Endodermal cell (in vitro differentiated cells): Measurements from ENCODE around the gene GGA1. TPM values are rescaled to one million over a fixed set of nuclear protein-coding genes. Genes with fewer than 3 reads are reported as not detected.

ENCODE experiments used
- DNase-seq: peaks from one replicate; pipeline ENCODE4 v3.0.0-alpha.2; 2017
- H3K27ac ChIP-seq: 2 replicates; pipeline ENCODE4 v1.5.1; 2013; ENCODE audit warnings: mild to moderate bottlenecking, low read depth, low read length, moderate library complexity
- H3K27me3 ChIP-seq: 2 replicates; pipeline ENCODE4 v1.6.1; 2013; ENCODE audit warnings: mild to moderate bottlenecking, low read length, moderate library complexity; ENCODE audit not compliant: insufficient read depth, control insufficient read depth, poor library complexity, severe bottlenecking
- H3K36me3 ChIP-seq: 2 replicates; pipeline ENCODE4 v1.7.0; 2013; ENCODE audit warnings: mild to moderate bottlenecking, low read length, moderate library complexity; ENCODE audit not compliant: control insufficient read depth, insufficient read depth
- H3K4me1 ChIP-seq: one replicate; pipeline ENCODE4 v1.7.0; 2013; ENCODE audit warnings: low read length; ENCODE audit not compliant: control insufficient read depth, insufficient read depth
- H3K4me3 ChIP-seq: 2 replicates; pipeline ENCODE4 v1.5.1; 2013; ENCODE audit warnings: mild to moderate bottlenecking, low read length, moderate library complexity
- H3K9ac ChIP-seq: 2 replicates; pipeline ENCODE4 v1.6.1; 2013; ENCODE audit warnings: mild to moderate bottlenecking, low read length, moderate library complexity; ENCODE audit not compliant: poor library complexity, severe bottlenecking; ENCODE audit errors: extremely low read depth
- H3K9me3 ChIP-seq: 2 replicates; pipeline ENCODE4 v1.6.1; 2013; ENCODE audit warnings: mild to moderate bottlenecking, low read length, moderate library complexity; ENCODE audit not compliant: control insufficient read depth
- H3K27ac Mint-ChIP-seq: 2 replicates; pipeline ENCODE4 v1.8.0; 2020; ENCODE audit warnings: mixed read lengths
- H3K27me3 Mint-ChIP-seq: 2 replicates; pipeline ENCODE4 v1.8.0; 2021; ENCODE audit warnings: mild to moderate bottlenecking, mixed read lengths; ENCODE audit not compliant: insufficient read depth
- H3K36me3 Mint-ChIP-seq: 2 replicates; pipeline ENCODE4 v1.8.0; 2020; ENCODE audit warnings: low read depth, mixed read lengths
- H3K4me1 Mint-ChIP-seq: 2 replicates; pipeline ENCODE4 v1.8.0; 2020; ENCODE audit warnings: mixed read lengths
- H3K4me3 Mint-ChIP-seq: 2 replicates; pipeline ENCODE4 v1.8.0; 2020; ENCODE audit warnings: mild to moderate bottlenecking, moderate library complexity, mixed read lengths
- H3K9me3 Mint-ChIP-seq: 2 replicates; pipeline ENCODE4 v1.8.0; 2020; ENCODE audit warnings: mild to moderate bottlenecking, mixed read lengths
- CTCF ChIP-seq: fragments of 200-600 bp; sonication (generic); conservative IDR thresholded peaks from 2 replicates; pipeline ENCODE4 v1.5.0; 2021; ENCODE audit warnings: antibody characterized with exemption, mild to moderate bottlenecking
- WGBS, 2 experiments: methylation state at CpG; one replicate each; pipeline versions ENCODE4 v1.1.5 to v1.1.7; 2013; ENCODE audit warnings: missing lambda C conversion rate in 2 of 2, mixed read lengths in 1 of 2; ENCODE audit not compliant: insufficient coverage in 1 of 2, insufficient read length in 1 of 2; 5-methylcytosine and 5-hydroxymethylcytosine counted together
- total RNA-seq, 2 donors: library from RNA; stranded (reverse); fragmentation: NEBNext Ultra II Directional in 1 of 2; extraction: Animal tissue kit (Norgen Biotek cat#: 25700) in 1 of 2; gene quantifications; 2 replicates in 1 of 2; 3 replicates in 1 of 2; pipeline ENCODE4 v1.2.1, GENCODE V29; 2021

Gene GGA1
- total RNA-seq, 2 donors from 2014 or later = 87.5 TPM

GRCh38 chr22:37568448-37569008 is 40.1 kb upstream of the GGA1 start:
- Histone ChIP-seq H3K36me3 (peaks cover 29% of the 10 kb centered on the region), H3K4me3 (no peak overlapping the region), H3K27ac (peak overlapping the region; percentile 19), H3K27me3 (no peaks in the 10 kb centered on the region), H3K9me3 (no peaks in the 10 kb centered on the region), H3K4me1 (peaks cover 46% of the 10 kb centered on the region), H3K9ac (no peak overlapping the region)
- no peak for TF ChIP-seq CTCF
- peak overlapping the region; percentile 96 for H3K27ac Mint-ChIP-seq
- H3K36me3 Mint-ChIP-seq = peaks cover 15% of the 10 kb centered on the region
- H3K27me3 Mint-ChIP-seq = no peaks in the 10 kb centered on the region
- no peak for DNase-seq
- no peaks in the 10 kb centered on the region for H3K9me3 Mint-ChIP-seq
- H3K4me1 Mint-ChIP-seq = peaks cover 43% of the 10 kb centered on the region
- WGBS, 2 experiments = 89 to 97% methylated on average over 6 to 14 of the region's 14 CpGs
- H3K4me3 Mint-ChIP-seq = no peak overlapping the region

- Mint-ChIP-seq H3K27ac (peak overlapping the region; percentile 96), H3K27me3 (no peaks in the 10 kb centered on the region), H3K4me3 (peak overlapping the region; percentile 36), H3K9me3 (no peaks in the 10 kb centered on the region), H3K4me1 (peaks cover 36% of the 10 kb centered on the region), H3K36me3 (peaks cover 15% of the 10 kb centered on the region)
- H3K4me1 ChIP-seq = peaks cover 38% of the 10 kb centered on the region
- peak overlapping the region; percentile 31 for H3K9ac ChIP-seq
- peak overlapping the region; percentile 19 for H3K27ac ChIP-seq
- WGBS, 2 experiments = 38 to 66% methylated on average over 8 to 21 of the region's 21 CpGs
- TF ChIP-seq CTCF = peak; percentile 52
- H3K9me3 ChIP-seq = no peaks in the 10 kb centered on the region
- peak overlapping the region; percentile 54 for H3K4me3 ChIP-seq
- peaks cover 22% of the 10 kb centered on the region for H3K36me3 ChIP-seq
- no peaks in the 10 kb centered on the region for H3K27me3 ChIP-seq
- DNase-seq = peak; percentile 96
Measured at GRCh38 chr22:37569009-37569920, 39.4 kb upstream of the GGA1 start.

GRCh38 chr22:37569921-37570660 is 38.5 kb upstream of the GGA1 start:
- no peak overlapping the region for H3K27ac ChIP-seq
- H3K9me3 ChIP-seq = no peaks in the 10 kb centered on the region
- WGBS, 2 experiments = 62 to 87% methylated on average over 6 to 9 of the region's 9 CpGs
- peaks cover 37% of the 10 kb centered on the region for H3K4me1 ChIP-seq
- Mint-ChIP-seq H3K4me1 (peaks cover 32% of the 10 kb centered on the region), H3K9me3 (no peaks in the 10 kb centered on the region), H3K36me3 (peaks cover 15% of the 10 kb centered on the region), H3K27me3 (no peaks in the 10 kb centered on the region), H3K27ac (peak overlapping the region; percentile 96), H3K4me3 (peak overlapping the region; percentile 36)
- no peak for TF ChIP-seq CTCF
- no peak for DNase-seq
- peaks cover 18% of the 10 kb centered on the region for H3K36me3 ChIP-seq
- H3K9ac ChIP-seq = peak overlapping the region; percentile 31
- peak overlapping the region; percentile 54 for H3K4me3 ChIP-seq
- no peaks in the 10 kb centered on the region for H3K27me3 ChIP-seq
